ENCODE data around the gene SMAGP.

- TF ChIP-seq CTCF (IDR thresholded peaks at IDR 0.05) = no peak
- TF ChIP-seq POLR2A (IDR thresholded peaks at IDR 0.05) = no peak
Observed at GRCh38 chr12:51210690-51211395, 59.4 kb downstream of the SMAGP start.

Data from thyroid gland (tissue), 4 donors.